Memory B cell (primary cell): ENCODE data around the gene NBAS.

Experiments
- ATAC-seq: fragments of 150-1000 bp; cut with Tn5 transposase; 2 replicates; pipeline ENCODE4 v1.10.0; 2021; ENCODE audit warnings: low read depth, mild to moderate bottlenecking, moderate library complexity
- DNase-seq, 2 donors: peaks; one replicate each; pipeline ENCODE4 v3.0.0; 2022; ENCODE audit warnings: low spot score in 2 of 2
- H3K27ac Mint-ChIP-seq: one replicate; pipeline ENCODE4 v1.8.0; 2022; ENCODE audit warnings: mild to moderate bottlenecking, moderate library complexity, mixed read lengths
- H3K27me3 Mint-ChIP-seq: one replicate; pipeline ENCODE4 v1.8.0; 2022; ENCODE audit warnings: mixed read lengths
- H3K36me3 Mint-ChIP-seq: one replicate; pipeline ENCODE4 v1.8.0; 2022; ENCODE audit warnings: mild to moderate bottlenecking, mixed read lengths
- H3K4me1 Mint-ChIP-seq: one replicate; pipeline ENCODE4 v1.8.0; 2022; ENCODE audit warnings: mixed read lengths
- H3K4me3 Mint-ChIP-seq: one replicate; pipeline ENCODE4 v1.8.0; 2022; ENCODE audit warnings: mild to moderate bottlenecking, moderate library complexity, mixed read lengths
- H3K9me3 Mint-ChIP-seq: one replicate; pipeline ENCODE4 v1.8.0; 2022; ENCODE audit warnings: mixed read lengths

The NBAS gene

GRCh38 chr2:15300624-15301573, 260.2 kb downstream of the NBAS start:
- H3K27ac Mint-ChIP-seq = no peak overlapping the region
- H3K4me3 Mint-ChIP-seq = no peak overlapping the region
- no peaks in the 10 kb centered on the region for H3K4me1 Mint-ChIP-seq
- ATAC-seq (no peak), DNase-seq (no peak)
- H3K36me3 Mint-ChIP-seq = peaks cover 53% of the 10 kb centered on the region
- no peaks in the 10 kb centered on the region for H3K9me3 Mint-ChIP-seq
- no peaks in the 10 kb centered on the region for H3K27me3 Mint-ChIP-seq

- H3K27ac Mint-ChIP-seq = no peak overlapping the region
- ATAC-seq = no peak
Measured at GRCh38 chr2:15299904-15300520, 261.1 kb downstream of the NBAS start.

GRCh38 chr2:15298770-15299169, 262.4 kb downstream of the NBAS start:
- no peak for ATAC-seq
- peaks cover 49% of the 10 kb centered on the region for H3K36me3 Mint-ChIP-seq

More at GRCh38 chr2:15299904-15300520, 261.1 kb downstream of the NBAS start:
- Mint-ChIP-seq H3K4me1 (no peaks in the 10 kb centered on the region), H3K4me3 (no peak overlapping the region), H3K27me3 (no peaks in the 10 kb centered on the region), H3K36me3 (peaks cover 50% of the 10 kb centered on the region), H3K9me3 (no peaks in the 10 kb centered on the region)
- DNase-seq = no peak

GRCh38 chr2:15293262-15293937, 267.7 kb downstream of the NBAS start:
- Mint-ChIP-seq H3K4me3 (no peak overlapping the region), H3K36me3 (peaks cover 43% of the 10 kb centered on the region), H3K4me1 (no peaks in the 10 kb centered on the region), H3K27ac (no peak overlapping the region), H3K27me3 (no peaks in the 10 kb centered on the region), H3K9me3 (no peaks in the 10 kb centered on the region)
- DNase-seq = no peak
- no peak for ATAC-seq

More at GRCh38 chr2:15298770-15299169, 262.4 kb downstream of the NBAS start:
- H3K9me3 Mint-ChIP-seq = no peaks in the 10 kb centered on the region
- no peak overlapping the region for H3K27ac Mint-ChIP-seq
- DNase-seq = no peak
- no peak overlapping the region for H3K4me3 Mint-ChIP-seq
- no peaks in the 10 kb centered on the region for H3K27me3 Mint-ChIP-seq
- no peaks in the 10 kb centered on the region for H3K4me1 Mint-ChIP-seq

- Mint-ChIP-seq H3K27ac (no peak overlapping the region), H3K4me3 (no peak overlapping the region), H3K36me3 (peaks cover 52% of the 10 kb centered on the region), H3K4me1 (peaks cover 3% of the 10 kb centered on the region), H3K27me3 (no peaks in the 10 kb centered on the region), H3K9me3 (no peaks in the 10 kb centered on the region)
- ATAC-seq (no peak), DNase-seq (no peak)
Measured at GRCh38 chr2:15287447-15288184, 273.5 kb downstream of the NBAS start.

- Mint-ChIP-seq H3K27ac (no peak overlapping the region), H3K36me3 (peaks cover 46% of the 10 kb centered on the region), H3K4me1 (peaks cover 3% of the 10 kb centered on the region), H3K9me3 (no peaks in the 10 kb centered on the region), H3K27me3 (no peaks in the 10 kb centered on the region), H3K4me3 (no peak overlapping the region)
- DNase-seq = no peak
- ATAC-seq = no peak
Measured at GRCh38 chr2:15284614-15285013, 276.5 kb downstream of the NBAS start.

- peaks cover 3% of the 10 kb centered on the region for H3K4me1 Mint-ChIP-seq
- H3K9me3 Mint-ChIP-seq = no peaks in the 10 kb centered on the region
- no peaks in the 10 kb centered on the region for H3K27me3 Mint-ChIP-seq
- ATAC-seq = no peak
- H3K27ac Mint-ChIP-seq = no peak overlapping the region
- peaks cover 43% of the 10 kb centered on the region for H3K36me3 Mint-ChIP-seq
- no peak for DNase-seq
- no peak overlapping the region for H3K4me3 Mint-ChIP-seq
Measured at GRCh38 chr2:15281681-15282080, 279.5 kb downstream of the NBAS start.

GRCh38 chr2:15279201-15279876, 281.8 kb downstream of the NBAS start:
- no peak for DNase-seq
- Mint-ChIP-seq H3K27me3 (no peaks in the 10 kb centered on the region), H3K4me1 (peaks cover 3% of the 10 kb centered on the region), H3K36me3 (peaks cover 37% of the 10 kb centered on the region), H3K4me3 (no peak overlapping the region), H3K27ac (no peak overlapping the region), H3K9me3 (no peaks in the 10 kb centered on the region)
- ATAC-seq = no peak

GRCh38 chr2:15278296-15278695, 282.8 kb downstream of the NBAS start:
- Mint-ChIP-seq H3K27ac (no peak overlapping the region), H3K36me3 (peaks cover 39% of the 10 kb centered on the region), H3K4me1 (peaks cover 3% of the 10 kb centered on the region), H3K4me3 (no peak overlapping the region), H3K9me3 (no peaks in the 10 kb centered on the region), H3K27me3 (no peaks in the 10 kb centered on the region)
- no peak for ATAC-seq
- no peak for DNase-seq

- DNase-seq (no peak), ATAC-seq (no peak)
- no peak overlapping the region for H3K4me3 Mint-ChIP-seq
- peaks cover 41% of the 10 kb centered on the region for H3K36me3 Mint-ChIP-seq
- H3K27me3 Mint-ChIP-seq = no peaks in the 10 kb centered on the region
- H3K27ac Mint-ChIP-seq = no peak overlapping the region
- H3K9me3 Mint-ChIP-seq = no peaks in the 10 kb centered on the region
- H3K4me1 Mint-ChIP-seq = no peaks in the 10 kb centered on the region
Measured at GRCh38 chr2:15275346-15275745, 285.8 kb downstream of the NBAS start.

GRCh38 chr2:15273452-15273851, 287.7 kb downstream of the NBAS start:
- ATAC-seq (no peak), DNase-seq (no peak)
- Mint-ChIP-seq H3K4me3 (no peak overlapping the region), H3K4me1 (no peaks in the 10 kb centered on the region), H3K27ac (no peak overlapping the region), H3K27me3 (no peaks in the 10 kb centered on the region), H3K9me3 (no peaks in the 10 kb centered on the region), H3K36me3 (peaks cover 37% of the 10 kb centered on the region)

GRCh38 chr2:15272942-15273341, 288.2 kb downstream of the NBAS start:
- no peak for DNase-seq
- ATAC-seq = no peak
- Mint-ChIP-seq H3K36me3 (peaks cover 35% of the 10 kb centered on the region), H3K4me3 (no peak overlapping the region), H3K27ac (no peak overlapping the region), H3K4me1 (no peaks in the 10 kb centered on the region), H3K9me3 (no peaks in the 10 kb centered on the region), H3K27me3 (no peaks in the 10 kb centered on the region)

- H3K4me1 Mint-ChIP-seq = no peaks in the 10 kb centered on the region
- no peak overlapping the region for H3K27ac Mint-ChIP-seq
- no peak for ATAC-seq
- H3K27me3 Mint-ChIP-seq = no peaks in the 10 kb centered on the region
- H3K9me3 Mint-ChIP-seq = no peaks in the 10 kb centered on the region
- no peak for DNase-seq
- no peak overlapping the region for H3K4me3 Mint-ChIP-seq
- peaks cover 35% of the 10 kb centered on the region for H3K36me3 Mint-ChIP-seq
Measured at GRCh38 chr2:15271941-15272542, 289.1 kb downstream of the NBAS start.
